ENCODE data around the gene CDK2AP2. TPM values are rescaled to one million over a fixed set of nuclear protein-coding genes. Genes with fewer than 3 reads are reported as not detected.

The CDK2AP2 gene
- total and polyA plus RNA-seq, 7 donors, result 13.3 to 126 (median 32.9) TPM

DNA sequence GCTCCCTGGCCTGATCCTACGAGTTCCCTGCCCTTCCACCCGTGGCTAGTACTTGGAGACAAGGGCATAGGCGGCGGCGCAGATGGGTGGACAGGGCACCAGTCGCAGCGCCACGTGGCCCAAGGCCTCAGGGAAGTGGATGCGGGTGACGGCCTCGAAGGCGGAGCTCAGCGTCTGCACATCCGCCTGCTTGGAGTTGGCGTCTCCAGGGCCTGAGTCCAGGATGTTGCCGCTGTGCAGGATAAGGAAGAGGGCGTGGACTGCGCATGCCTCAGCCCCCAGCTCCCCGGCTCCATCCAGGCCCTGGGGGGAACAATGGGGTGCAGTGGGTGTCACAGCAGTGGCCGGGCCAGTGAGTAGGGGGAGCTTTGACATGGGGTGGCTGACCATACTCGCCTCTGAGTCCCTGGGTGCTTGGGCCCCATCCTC lies 9.4 kb downstream of the CDK2AP2 start:
- intact Hi-C loops (cut with DNase I), result no loop called here
- 92 to 94% methylated on average over 21 of the region's 21 CpGs for WGBS, 2 donors

DNA sequence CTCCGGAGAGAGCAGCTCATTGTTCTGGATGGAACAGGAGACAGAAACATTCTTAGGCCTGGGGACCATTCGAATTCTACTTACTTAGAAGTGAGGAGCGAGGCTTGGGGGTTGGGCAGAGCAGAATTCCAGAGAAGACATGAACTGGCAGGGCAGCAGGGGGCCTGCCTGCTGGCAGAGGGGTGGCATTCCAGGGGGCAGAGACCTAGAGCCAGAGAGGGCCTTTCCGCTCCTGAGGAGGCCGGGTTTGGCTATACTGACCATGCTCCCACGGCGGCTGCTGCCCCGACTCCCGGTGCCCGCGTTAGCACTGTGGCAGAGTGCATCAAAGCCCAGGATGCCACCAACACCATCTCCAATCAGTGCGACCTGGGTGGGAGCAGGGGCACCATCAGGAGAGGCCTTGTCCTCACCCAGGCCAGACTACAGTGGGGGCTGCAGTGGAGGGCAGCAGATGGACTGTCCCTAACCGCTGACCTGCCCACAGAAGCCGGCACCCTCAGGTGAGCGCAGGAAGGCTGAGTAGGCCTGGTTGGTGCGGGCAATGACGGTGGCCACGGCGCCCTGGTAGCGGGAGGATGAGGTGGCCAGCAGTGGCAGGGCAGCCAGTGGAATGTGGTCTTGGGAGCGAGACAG lies 10.2 kb downstream of the CDK2AP2 start:
- Histone ChIP-seq H3K9me3 (no peaks in the 10 kb centered on the region), H3K4me3 (no peak overlapping the region), H3K27me3 (peaks cover 0 to 17% (median 5%) of the 10 kb centered on the region in 3 donors), H3K4me1 (no peaks in the 10 kb centered on the region), H3K27ac (no peak overlapping the region), H3K36me3 (peaks cover 0 to 12% (median 0%) of the 10 kb centered on the region in 4 donors)
- intact Hi-C loops (cut with DNase I), result no loop called here
- WGBS, 2 donors, result 96% methylated on average over 21 of the region's 21 CpGs
- no peak for TF ChIP-seq POLR2A (IDR thresholded peaks at IDR 0.05)
- no peak for TF ChIP-seq POLR2AphosphoS5 (IDR thresholded peaks at IDR 0.05)
- no peak for TF ChIP-seq CTCF (IDR thresholded peaks at IDR 0.05)
- no peak for TF ChIP-seq EP300 (IDR thresholded peaks at IDR 0.05)
- DNase-seq, result no peak

More for the DNA sequence above, 9.4 kb downstream of the CDK2AP2 start:
- Histone ChIP-seq H3K4me1 (peaks cover 0 to 5% (median 2%) of the 10 kb centered on the region in 4 donors), H3K4me3 (no peak overlapping the region), H3K27ac (no peak overlapping the region), H3K36me3 (peaks cover 0 to 6% (median 0%) of the 10 kb centered on the region in 4 donors), H3K27me3 (peaks cover 0 to 25% (median 13%) of the 10 kb centered on the region in 3 donors), H3K9me3 (no peaks in the 10 kb centered on the region)
- TF ChIP-seq CTCF (IDR thresholded peaks at IDR 0.05), result no peak
- TF ChIP-seq EP300 (IDR thresholded peaks at IDR 0.05), result no peak
- no peak for TF ChIP-seq POLR2AphosphoS5 (IDR thresholded peaks at IDR 0.05)
- no peak for TF ChIP-seq POLR2A (IDR thresholded peaks at IDR 0.05)
- no peak for DNase-seq

DNA sequence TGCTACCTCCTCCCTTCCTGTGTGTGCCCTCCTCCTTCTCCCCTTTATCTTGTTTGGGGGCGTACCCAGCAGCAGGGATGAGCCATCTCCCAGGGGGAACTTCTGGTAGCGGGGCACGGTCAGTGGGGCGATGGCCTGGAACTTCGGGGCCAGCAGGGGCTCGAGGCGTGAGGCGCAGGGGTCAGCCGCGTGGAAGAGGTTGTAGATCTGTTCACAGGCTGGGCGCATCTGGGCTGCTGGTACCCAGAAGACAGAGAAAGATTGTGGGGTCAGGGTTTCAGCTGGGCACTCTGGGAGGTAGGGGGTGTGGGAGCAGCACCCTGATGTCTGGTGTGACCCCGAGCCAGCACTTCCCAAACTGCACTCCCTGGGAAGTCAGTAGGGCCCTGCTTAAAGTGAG lies 11.8 kb downstream of the CDK2AP2 start:
- Histone ChIP-seq H3K36me3 (peaks cover 0 to 26% (median 0%) of the 10 kb centered on the region in 4 donors), H3K27me3 (peaks cover 0 to under 1% (median 0%) of the 10 kb centered on the region in 3 donors), H3K4me3 (no peak overlapping the region), H3K27ac (no peak overlapping the region), H3K9me3 (no peaks in the 10 kb centered on the region), H3K4me1 (no peaks in the 10 kb centered on the region)
- no peak for DNase-seq
- TF ChIP-seq CTCF (IDR thresholded peaks at IDR 0.05), result no peak
- intact Hi-C loops (cut with DNase I), result no loop called here
- 96 to 97% methylated on average over 12 of the region's 12 CpGs for WGBS, 2 donors

- Histone ChIP-seq H3K9me3 (no peaks in the 10 kb centered on the region), H3K4me1 (no peaks in the 10 kb centered on the region), H3K4me3 (no peak overlapping the region), H3K36me3 (peaks cover 0 to 33% (median 3%) of the 10 kb centered on the region in 4 donors), H3K27ac (no peak overlapping the region), H3K27me3 (no peaks in the 10 kb centered on the region)
- WGBS, 2 donors, result 93 to 94% methylated on average over 16 of the region's 16 CpGs
- no peak for DNase-seq
- intact Hi-C loops (cut with DNase I), result no loop called here
- TF ChIP-seq EP300 (IDR thresholded peaks at IDR 0.05) (no peak), POLR2A (IDR thresholded peaks at IDR 0.05) (no peak), POLR2AphosphoS5 (IDR thresholded peaks at IDR 0.05) (no peak), CTCF (IDR thresholded peaks at IDR 0.05) (no peak)
Measured at GRCh38 chr11:67495234-67496005, 12.5 kb downstream of the CDK2AP2 start.
